Activated CD4-positive, alpha-beta T cell treated with anti-CD3 and anti-CD28 coated beads, Interleukin-2, Interleukin-4, amounts not matched to agents 100 ng/mL and 50 ng/mL, durations not matched to agents 16 hours and 8 hours (primary cell): Measurements from ENCODE around the gene RNF2.
"Not testable (repeated sequence)": the region's sequence is repeated elsewhere in the genome, so short reads cannot be mapped to it uniquely, and the experiment has no call there.

ENCODE experiments used
- DNase-seq: peaks from one replicate; pipeline ENCODE4 v3.0.0-alpha.2; 2020; ENCODE audit warnings: low spot score

The RNF2 gene

GRCh38 chr1:185050823-185051451 is 5.6 kb downstream of the RNF2 start:
- no peak for DNase-seq

- DNase-seq, result no peak
These were observed 7.8 kb downstream of the RNF2 start for GRCh38 chr1:185053204-185053603.

GRCh38 chr1:185054365-185055060 is 9.2 kb downstream of the RNF2 start:
- no peak for DNase-seq

GRCh38 chr1:185058110-185058509 is 12.8 kb downstream of the RNF2 start:
- no peak for DNase-seq

GRCh38 chr1:185058876-185059275 is 13.5 kb downstream of the RNF2 start:
- no peak for DNase-seq

GRCh38 chr1:185059950-185060571 is 14.7 kb downstream of the RNF2 start:
- no peak for DNase-seq

GRCh38 chr1:185062710-185063370 is 17.5 kb downstream of the RNF2 start:
- DNase-seq, result no peak

GRCh38 chr1:185063719-185064118 is 18.4 kb downstream of the RNF2 start:
- no peak for DNase-seq

- not testable (repeated sequence) for DNase-seq
These were observed 19.6 kb downstream of the RNF2 start for GRCh38 chr1:185065006-185065405.

- no peak for DNase-seq
These were observed 20.8 kb downstream of the RNF2 start for GRCh38 chr1:185066181-185066580.

- DNase-seq, result no peak
These were observed 23.0 kb downstream of the RNF2 start for GRCh38 chr1:185068341-185068740.

GRCh38 chr1:185069202-185069772 is 23.9 kb downstream of the RNF2 start:
- DNase-seq, result no peak

GRCh38 chr1:185070051-185070450 is 24.7 kb downstream of the RNF2 start:
- no peak for DNase-seq

GRCh38 chr1:185073725-185074124 is 28.4 kb downstream of the RNF2 start:
- DNase-seq, result no peak

- no peak for DNase-seq
These were observed 28.9 kb downstream of the RNF2 start for GRCh38 chr1:185074307-185074706.

GRCh38 chr1:185075476-185075875 is 30.1 kb downstream of the RNF2 start:
- DNase-seq, result no peak

- DNase-seq, result no peak
These were observed 32.0 kb downstream of the RNF2 start for GRCh38 chr1:185077374-185077773.

- DNase-seq, result no peak
These were observed 35.1 kb downstream of the RNF2 start for GRCh38 chr1:185080422-185080821.

GRCh38 chr1:185083818-185084217 is 38.5 kb downstream of the RNF2 start:
- no peak for DNase-seq

- DNase-seq, result no peak
These were observed 41.7 kb downstream of the RNF2 start for GRCh38 chr1:185087101-185087500.

GRCh38 chr1:185087746-185088145 is 42.4 kb downstream of the RNF2 start:
- no peak for DNase-seq

- DNase-seq, result no peak
These were observed 46.1 kb downstream of the RNF2 start for GRCh38 chr1:185091480-185091879.

- DNase-seq, result no peak
These were observed 49.4 kb downstream of the RNF2 start for GRCh38 chr1:185094761-185095160.
